GM12878 (cell line): Measurements from ENCODE around the gene PLXNC1. TPM values are rescaled to one million over a fixed set of nuclear protein-coding genes. Genes with fewer than 3 reads are reported as not detected.

Source experiments
- ATF7 ChIP-seq: fragments of 450-650 bp; IDR thresholded peaks from 2 replicates; pipeline ENCODE4 v1.6.1; 2016; ENCODE audit warnings: low read depth, mild to moderate bottlenecking
- HDGF ChIP-seq: fragments of 450-650 bp; IDR thresholded peaks from 2 replicates; pipeline ENCODE4 v1.6.1; 2016; ENCODE audit warnings: antibody characterized with exemption
- NFIC ChIP-seq: IDR thresholded peaks from 2 replicates; pipeline ENCODE4 v1.6.1; 2012; ENCODE audit warnings: low read depth, mild to moderate bottlenecking, inconsistent platforms, low read length, moderate library complexity
- PKNOX1 ChIP-seq: fragments of 450-650 bp; IDR thresholded peaks from 2 replicates; pipeline ENCODE4 v1.6.1; 2016; ENCODE audit warnings: mild to moderate bottlenecking
- SIX5 ChIP-seq: IDR thresholded peaks from 2 replicates; pipeline ENCODE4 v1.6.1; 2011; ENCODE audit warnings: mild to moderate bottlenecking, low read depth, low read length, moderate library complexity; ENCODE audit not compliant: severe bottlenecking
- ZBTB11 ChIP-seq: fragments of 450-650 bp; formaldehyde crosslinking; IDR thresholded peaks from 2 replicates; pipeline ENCODE4 v1.5.0; 2022; ENCODE audit warnings: mild to moderate bottlenecking, missing genetic modification characterization
- ZBTB4 ChIP-seq: fragments of 450-650 bp; formaldehyde crosslinking; IDR thresholded peaks from 2 replicates; pipeline ENCODE4 v1.4.0; 2022; ENCODE audit warnings: mild to moderate bottlenecking, moderate library complexity
- polyA plus RNA-seq, 11 experiments: library from polyadenylated mRNA; depleted of rRNA in 4 of 11; unstranded in 6 of 11; stranded (reverse) in 5 of 11; fragments of >200 nt; fragmentation: Nextera tagmentation in 4 of 11; fragmentation: Illumina TruSeq in 1 of 11; extraction: Ambion mirVana in 4 of 11; extraction: Trizol in 1 of 11; gene quantifications; 1 replicate in 1 of 11; 2 replicates in 10 of 11; pipeline versions ENCODE4 v1.2.1 to v1.2.3, GENCODE V29; 2011 to 2016; ENCODE audit warnings: inconsistent platforms in 2 of 11, missing spikeins in 2 of 11, low read depth in 1 of 11
- total RNA-seq, 4 experiments: library from RNA; depleted of rRNA in 3 of 4; stranded (reverse); fragments of >200 nt in 3 of 4; fragmentation: Illumina TruSeq in 1 of 4; extraction: Trizol in 1 of 4; gene quantifications; 2 replicates each; pipeline versions ENCODE4 v1.2.1 to v1.2.3, GENCODE V29; 2013 to 2021

PLXNC1 gene
- total and polyA plus RNA-seq, 10 of the 15 experiments (the other 5 are each of a cell fraction or from before 2014, with no cell fraction given), result 5.2 to 41.2 (median 24.6) TPM

GRCh38 chr12:94191811-94192210, 43.4 kb downstream of the PLXNC1 start (continued):
- TF ChIP-seq ZBTB11 (CRISPR knock-in tag), result no peak
- TF ChIP-seq SIX5, result no peak
- TF ChIP-seq ATF7, result no peak
- no peak for TF ChIP-seq HDGF
- TF ChIP-seq ZBTB4 (CRISPR knock-in tag), result no peak
- TF ChIP-seq NFIC, result no peak
- no peak for TF ChIP-seq PKNOX1
